ENCODE measurements around the gene COX6A1. TPM values are rescaled to one million over a fixed set of nuclear protein-coding genes. Genes with fewer than 3 reads are reported as not detected.

Gene COX6A1
- total RNA-seq, 1 experiment from 2014 or later = 460 TPM

GRCh38 chr12:120394483-120395367, 43.2 kb upstream of the COX6A1 start:
- H3K4me1 ChIP-seq (ENCODE audit: insufficient read depth, low read length, poor library complexity, severe bottlenecking) = no peaks in the 10 kb centered on the region
- TF ChIP-seq CTCF (conservative IDR thresholded peaks at IDR 0.05; ENCODE audit: low read depth, low read length) (no peak), EZH2 (IDR thresholded peaks at IDR 0.05; ENCODE audit: borderline replicate concordance, low read depth, low read length, poor library complexity, severe bottlenecking) (no peak)
- no peaks in the 10 kb centered on the region for H3K36me3 ChIP-seq (ENCODE audit: insufficient read depth, low read length, poor library complexity, severe bottlenecking)
- H3K9me3 ChIP-seq (ENCODE audit: low read depth, low read length, poor library complexity, severe bottlenecking) = no peaks in the 10 kb centered on the region
- BruUV-seq (replicated peaks) = no TSS peak
- H3K27me3 ChIP-seq (replicated peaks; ENCODE audit: insufficient read depth, low read depth, low read length, poor library complexity) = no peaks in the 10 kb centered on the region
- POLR2A ChIA-PET (ENCODE audit: low non-redundant PET) = interaction anchor here (0.6 kb wide), 1 partner anchor 11 kb away, joined by 5 read pairs; no protein-coding TSS in a partner anchor
- H3K27ac ChIP-seq (ENCODE audit: low read depth, low read length, poor library complexity, severe bottlenecking) = no peak overlapping the region
- intact Hi-C loops (cut with micrococcal nuclease; ENCODE audit: unreplicated experiment) = no loop called here
- H3K4me3 ChIP-seq (ENCODE audit: low read depth, low read length, poor library complexity, severe bottlenecking) = no peak overlapping the region
- no peak for DNase-seq (ENCODE audit: low spot score)
- CTCF ChIA-PET = no interaction called here

- Histone ChIP-seq H3K27ac (ENCODE audit: low read depth, low read length, poor library complexity, severe bottlenecking) (no peak overlapping the region), H3K27me3 (replicated peaks; ENCODE audit: insufficient read depth, low read depth, low read length, poor library complexity) (no peaks in the 10 kb centered on the region), H3K4me3 (ENCODE audit: low read depth, low read length, poor library complexity, severe bottlenecking) (no peak overlapping the region), H3K36me3 (ENCODE audit: insufficient read depth, low read length, poor library complexity, severe bottlenecking) (no peaks in the 10 kb centered on the region), H3K4me1 (ENCODE audit: insufficient read depth, low read length, poor library complexity, severe bottlenecking) (no peaks in the 10 kb centered on the region), H3K9me3 (ENCODE audit: low read depth, low read length, poor library complexity, severe bottlenecking) (no peaks in the 10 kb centered on the region)
- no peak for DNase-seq (ENCODE audit: low spot score)
- CTCF ChIA-PET = no interaction called here
- intact Hi-C loops (cut with micrococcal nuclease; ENCODE audit: unreplicated experiment) = no loop called here
- TF ChIP-seq CTCF (conservative IDR thresholded peaks at IDR 0.05; ENCODE audit: low read depth, low read length) (no peak), EZH2 (IDR thresholded peaks at IDR 0.05; ENCODE audit: borderline replicate concordance, low read depth, low read length, poor library complexity, severe bottlenecking) (no peak)
- no TSS peak for BruUV-seq (replicated peaks)
- POLR2A ChIA-PET (ENCODE audit: low non-redundant PET) = no interaction called here
Observed at GRCh38 chr12:120397824-120398540, 39.9 kb upstream of the COX6A1 start.

GRCh38 chr12:120399531-120399930, 38.4 kb upstream of the COX6A1 start:
- BruUV-seq (replicated peaks) = no TSS peak
- Histone ChIP-seq H3K27me3 (replicated peaks; ENCODE audit: insufficient read depth, low read depth, low read length, poor library complexity) (no peaks in the 10 kb centered on the region), H3K4me1 (ENCODE audit: insufficient read depth, low read length, poor library complexity, severe bottlenecking) (no peaks in the 10 kb centered on the region), H3K27ac (ENCODE audit: low read depth, low read length, poor library complexity, severe bottlenecking) (no peak overlapping the region), H3K4me3 (ENCODE audit: low read depth, low read length, poor library complexity, severe bottlenecking) (no peak overlapping the region), H3K36me3 (ENCODE audit: insufficient read depth, low read length, poor library complexity, severe bottlenecking) (no peaks in the 10 kb centered on the region), H3K9me3 (ENCODE audit: low read depth, low read length, poor library complexity, severe bottlenecking) (no peaks in the 10 kb centered on the region)
- ChIA-PET CTCF (interaction anchor here (0.7 kb wide), 1 partner anchor 85 kb away, joined by 4 read pairs; no protein-coding TSS in a partner anchor), POLR2A (ENCODE audit: low non-redundant PET) (no interaction called here)
- DNase-seq (ENCODE audit: low spot score) = no peak
- no peak for TF ChIP-seq EZH2 (IDR thresholded peaks at IDR 0.05; ENCODE audit: borderline replicate concordance, low read depth, low read length, poor library complexity, severe bottlenecking)
- TF ChIP-seq CTCF (conservative IDR thresholded peaks at IDR 0.05; ENCODE audit: low read depth, low read length) = no peak
- intact Hi-C loops (cut with micrococcal nuclease; ENCODE audit: unreplicated experiment) = no loop called here

All from A673 (cell line).